ENCODE measurements around the gene UBE2B.
"Not testable (repeated sequence)": the region's sequence is repeated elsewhere in the genome, so short reads cannot be mapped to it uniquely, and the experiment has no call there.

The UBE2B gene

GRCh38 chr5:134370871-134371833 is at the start of gene UBE2B:
UBE2B (plus strand) TSS chr5:134371569; CDS start chr5:134371596, 27 bp downstream.
- DNase-seq (ENCODE audit: low read depth), result peak; percentile 100

DNA sequence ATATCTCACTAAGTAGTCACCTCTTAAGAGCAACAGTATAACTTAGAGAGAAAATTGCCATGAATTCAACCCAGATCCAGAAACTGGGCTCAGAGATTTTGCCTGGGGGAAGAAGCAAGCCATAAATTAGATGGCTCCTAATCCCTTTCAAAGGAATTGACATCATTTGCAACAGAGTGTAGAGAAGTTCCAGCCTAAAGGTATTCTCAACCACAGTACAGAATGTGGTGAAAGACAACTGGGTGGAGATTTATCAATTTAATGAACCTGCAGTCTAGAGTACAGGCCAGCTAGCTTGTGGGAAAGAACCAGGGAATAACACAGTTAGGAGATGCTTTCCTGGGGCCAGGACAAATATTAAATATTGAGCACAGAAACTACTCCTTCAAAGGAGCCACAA is 44.0 kb upstream of the UBE2B start:
- no peak for DNase-seq (ENCODE audit: low read depth)

DNA sequence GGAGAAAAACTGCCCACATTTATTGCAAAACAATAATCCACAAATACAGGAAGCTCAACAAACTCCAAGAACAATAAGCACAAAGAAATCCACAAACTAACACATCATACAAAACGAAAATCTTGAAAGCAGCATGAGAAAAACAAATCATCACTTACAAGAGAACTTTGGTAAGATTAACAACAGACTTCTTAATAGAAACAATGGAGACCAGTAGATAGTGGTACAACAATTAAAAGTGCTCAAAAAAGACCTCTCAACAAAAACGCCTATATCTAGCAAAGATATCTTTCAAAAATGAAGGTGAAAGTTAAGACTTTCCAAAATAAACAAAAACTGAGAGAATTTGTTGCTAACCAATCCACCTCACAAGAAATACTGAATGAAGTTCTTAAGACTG is 42.8 kb upstream of the UBE2B start:
- peak; percentile 11 for DNase-seq (ENCODE audit: low read depth)

- DNase-seq (ENCODE audit: low read depth), result not testable (repeated sequence)
Observed at GRCh38 chr5:134336833-134337232, 34.5 kb upstream of the UBE2B start.

- peak; percentile 9 for DNase-seq (ENCODE audit: low read depth)
Observed at GRCh38 chr5:134343500-134343899, 27.9 kb upstream of the UBE2B start.

DNA sequence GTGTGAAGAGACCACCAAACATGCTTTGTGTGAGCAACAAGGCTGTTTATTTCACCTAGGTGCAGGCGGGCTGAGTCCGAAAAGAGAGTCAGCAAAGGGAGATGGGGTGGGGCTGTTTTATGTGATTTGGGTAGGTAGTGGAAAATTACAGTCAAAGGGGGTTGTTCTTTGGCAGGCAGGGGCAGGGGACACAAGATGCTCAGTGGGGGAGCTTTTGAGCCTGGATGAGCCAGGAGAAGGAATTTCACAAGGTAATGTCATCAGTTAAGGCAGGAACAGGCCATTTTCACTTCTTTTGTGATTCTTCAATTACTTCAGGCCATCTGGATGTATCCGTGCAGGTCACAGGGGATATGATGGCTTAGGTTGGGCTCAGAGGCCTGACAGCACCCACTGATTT is 25.9 kb upstream of the UBE2B start:
- not testable (repeated sequence) for DNase-seq (ENCODE audit: low read depth)

DNA sequence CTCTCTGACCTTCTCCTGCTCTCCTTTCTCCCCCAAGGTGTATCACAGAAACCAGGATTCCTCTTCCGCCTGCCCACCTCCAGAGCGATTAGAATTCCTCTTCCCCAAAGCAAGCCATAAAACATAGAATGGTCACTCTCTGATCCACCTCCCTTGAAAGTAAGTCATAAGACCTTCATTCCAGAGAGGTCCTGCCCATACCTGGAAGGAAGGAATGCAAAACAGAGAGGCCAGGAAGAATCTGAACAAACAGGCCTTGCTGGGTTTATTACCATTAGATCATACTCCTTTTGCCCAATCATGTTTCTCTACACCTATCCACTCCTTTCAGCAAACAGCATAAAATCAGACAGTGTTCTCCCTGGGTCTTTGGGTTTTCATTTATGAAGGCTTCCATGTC is 25.4 kb upstream of the UBE2B start:
- DNase-seq (ENCODE audit: low read depth), result no peak

- DNase-seq (ENCODE audit: low read depth), result no peak
Observed at GRCh38 chr5:134349463-134349862, 21.9 kb upstream of the UBE2B start.

DNA sequence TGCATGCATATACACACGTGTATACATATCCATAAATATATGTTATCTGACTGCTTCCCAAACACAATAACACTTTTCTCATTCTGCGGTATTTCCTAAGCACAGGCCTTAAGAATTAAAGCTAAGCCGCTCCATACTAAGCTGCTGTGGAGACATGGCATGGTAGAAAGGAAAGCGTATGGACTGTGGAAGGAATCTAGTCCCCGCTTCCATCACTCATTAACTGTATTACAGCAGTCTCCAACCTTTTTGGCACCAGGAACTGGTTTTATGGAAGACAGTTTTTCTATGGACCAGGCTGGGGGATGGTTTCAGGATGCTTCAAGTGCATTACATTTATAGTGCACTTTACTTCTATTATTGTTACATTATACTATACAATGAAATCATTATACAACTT is 15.7 kb upstream of the UBE2B start:
- DNase-seq (ENCODE audit: low read depth), result no peak

DNA sequence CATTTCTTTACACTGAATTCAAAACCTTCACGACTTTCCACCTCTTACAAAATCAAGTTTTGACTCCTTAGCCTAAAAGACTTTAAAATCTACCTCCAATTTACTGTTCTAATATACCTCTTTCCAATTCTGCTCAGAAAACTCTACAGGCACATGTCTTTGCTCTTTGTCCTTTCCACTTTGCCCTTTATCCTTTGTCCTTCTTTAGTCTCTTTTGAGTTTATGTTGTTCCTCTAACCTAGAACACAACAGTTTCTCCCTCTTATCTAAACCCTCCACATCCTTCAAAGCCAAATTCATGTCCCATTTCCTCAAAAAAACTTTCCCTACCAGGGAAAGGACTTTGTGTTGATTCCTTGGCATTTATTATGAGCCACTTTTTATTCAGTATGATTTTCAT is 5.8 kb upstream of the UBE2B start:
- DNase-seq (ENCODE audit: low read depth), result no peak

GRCh38 chr5:134370311-134370870 is 978 bp upstream of the UBE2B start:
- DNase-seq (ENCODE audit: low read depth), result peak; percentile 42

DNA sequence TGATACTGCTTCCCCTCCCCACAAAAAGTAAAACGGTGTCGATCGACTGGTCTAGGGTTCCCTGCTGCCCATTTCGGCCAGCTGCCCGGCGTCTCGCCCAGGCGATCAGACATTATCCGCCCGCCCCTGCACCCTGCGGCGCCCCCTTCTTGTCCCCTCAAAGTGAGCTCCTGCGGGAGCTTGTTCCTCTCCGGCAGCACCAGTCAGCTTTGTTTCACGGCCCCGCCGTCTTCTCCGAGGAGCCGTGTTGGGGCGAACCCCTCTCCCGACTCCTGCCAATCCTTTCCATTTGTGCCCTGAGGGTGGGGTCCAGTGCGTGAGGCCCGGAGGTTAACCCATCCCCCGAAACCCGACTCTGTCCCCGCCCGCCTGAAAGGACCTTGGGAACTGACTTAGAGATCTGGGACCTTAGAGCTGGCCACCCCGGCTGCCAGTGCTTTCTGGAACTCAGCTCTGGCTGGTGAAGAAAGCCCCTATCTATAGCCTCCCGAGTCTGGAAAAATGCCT is 518 bp downstream of the UBE2B start:
- DNase-seq (ENCODE audit: low read depth), result peak; percentile 26

DNA sequence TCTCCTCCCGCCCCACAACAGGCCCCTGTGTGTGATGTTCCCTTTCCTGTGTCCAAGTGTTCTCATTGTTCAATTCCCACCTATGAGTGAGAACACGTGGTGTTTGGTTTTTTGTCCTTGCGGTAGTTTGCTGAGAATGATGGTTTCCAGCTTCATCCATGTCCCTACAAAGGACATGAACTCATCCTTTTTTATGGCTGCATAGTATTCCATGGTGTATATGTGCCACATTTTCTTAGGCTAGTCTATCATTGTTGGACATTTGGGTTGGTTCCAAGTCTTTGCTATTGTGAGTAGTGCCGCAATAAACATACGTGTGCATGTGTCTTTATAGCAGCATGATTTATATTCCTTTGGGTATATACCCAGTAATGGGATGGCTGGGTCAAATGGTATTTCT is 2.3 kb downstream of the UBE2B start:
- not testable (repeated sequence) for DNase-seq (ENCODE audit: low read depth)

GRCh38 chr5:134374232-134374631 is 2.9 kb downstream of the UBE2B start:
- DNase-seq (ENCODE audit: low read depth), result peak; percentile 9

DNA sequence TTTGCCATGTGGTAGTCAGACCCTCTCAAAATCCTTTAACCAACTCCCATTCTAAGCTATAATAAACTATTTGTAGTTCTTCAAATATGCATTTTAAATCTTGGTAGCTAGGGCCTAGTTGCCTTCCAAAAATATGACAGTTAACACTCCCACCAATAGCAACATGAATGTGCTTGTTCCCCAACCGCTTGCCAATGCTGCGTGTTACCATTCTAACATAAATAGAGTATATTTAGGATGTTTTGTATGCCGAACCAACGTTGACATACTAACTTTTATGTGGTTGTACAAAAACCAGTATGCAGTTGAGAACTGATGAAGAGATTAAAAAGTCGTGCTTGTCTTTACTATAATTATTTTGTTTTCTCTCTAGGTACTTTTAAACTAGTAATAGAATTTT is 9.0 kb downstream of the UBE2B start:
- DNase-seq (ENCODE audit: low read depth), result no peak

DNA sequence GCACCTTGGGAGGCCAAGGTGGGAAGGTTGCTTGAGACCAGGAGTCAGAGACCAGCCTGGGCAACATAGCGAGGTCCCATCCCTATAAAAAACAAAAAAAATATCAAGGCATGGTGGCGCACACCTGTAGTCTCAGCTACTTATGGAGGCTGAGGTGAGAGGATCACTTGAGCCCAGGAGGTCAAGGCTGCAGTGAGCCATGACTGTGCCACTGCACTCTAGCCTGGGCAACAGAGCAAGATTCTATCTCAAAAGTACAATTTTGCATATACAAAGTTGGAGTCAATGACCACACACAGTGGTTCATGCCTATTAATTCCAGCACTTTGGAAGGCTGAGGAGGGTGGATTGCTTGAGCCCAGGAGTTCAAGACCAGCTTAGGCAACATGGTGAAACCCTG is 10.8 kb downstream of the UBE2B start:
- DNase-seq (ENCODE audit: low read depth), result not testable (repeated sequence)

DNA sequence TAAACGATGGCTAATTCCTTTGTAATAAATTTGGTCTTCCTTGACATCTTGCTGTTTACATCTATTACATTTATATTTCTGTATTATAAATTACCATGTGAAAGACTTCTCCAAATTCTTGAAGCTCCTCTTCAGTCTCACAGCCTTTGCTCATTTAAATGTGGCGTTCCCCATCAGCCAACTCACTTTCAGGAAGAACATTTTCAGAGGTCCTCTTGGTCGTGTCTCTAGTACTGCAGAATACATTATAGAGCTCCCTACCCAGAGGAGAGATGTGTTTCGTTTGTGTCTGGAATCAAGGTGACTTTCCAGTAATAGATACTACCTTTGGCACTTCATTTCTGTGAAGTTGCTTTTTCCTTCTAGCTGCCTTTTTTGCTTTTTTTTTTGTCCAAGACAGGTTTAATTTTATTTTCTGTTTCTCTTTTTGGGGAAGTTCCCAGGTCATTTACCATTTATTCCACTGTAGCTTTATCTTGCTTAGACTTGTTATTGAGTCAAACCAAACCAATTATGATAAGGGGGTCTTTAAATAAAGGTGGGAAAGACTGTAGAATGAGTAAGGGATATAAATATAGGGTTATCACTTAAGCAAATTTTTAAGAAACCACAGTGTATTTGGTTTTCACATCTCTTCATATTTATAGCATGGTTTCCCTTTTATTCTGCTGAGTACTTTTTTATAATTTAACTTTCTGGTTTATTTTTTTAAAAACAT is 12.8 kb downstream of the UBE2B start:
- DNase-seq (ENCODE audit: low read depth), result no peak

DNA sequence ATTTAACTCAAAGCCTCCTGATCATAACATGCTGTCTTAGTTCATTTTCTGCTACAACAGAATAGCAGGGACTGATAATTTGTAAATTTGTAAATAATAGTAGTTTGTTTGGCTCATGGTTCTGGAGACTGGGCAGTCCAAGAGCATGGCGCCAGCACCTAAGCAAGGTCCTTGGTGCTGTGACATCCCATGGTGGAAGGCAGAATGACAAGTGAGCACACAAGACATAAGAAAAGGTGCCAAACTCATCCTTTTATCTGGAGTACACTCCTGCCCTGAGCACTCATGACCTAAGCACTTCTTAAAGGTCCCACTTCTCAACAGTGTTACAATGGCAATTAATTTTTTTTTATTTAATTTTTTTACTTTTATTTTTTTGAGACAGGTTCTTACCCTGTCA is 16.1 kb downstream of the UBE2B start:
- DNase-seq (ENCODE audit: low read depth), result no peak

- DNase-seq (ENCODE audit: low read depth), result no peak
Observed at GRCh38 chr5:134392301-134392700, 20.9 kb downstream of the UBE2B start.

DNA sequence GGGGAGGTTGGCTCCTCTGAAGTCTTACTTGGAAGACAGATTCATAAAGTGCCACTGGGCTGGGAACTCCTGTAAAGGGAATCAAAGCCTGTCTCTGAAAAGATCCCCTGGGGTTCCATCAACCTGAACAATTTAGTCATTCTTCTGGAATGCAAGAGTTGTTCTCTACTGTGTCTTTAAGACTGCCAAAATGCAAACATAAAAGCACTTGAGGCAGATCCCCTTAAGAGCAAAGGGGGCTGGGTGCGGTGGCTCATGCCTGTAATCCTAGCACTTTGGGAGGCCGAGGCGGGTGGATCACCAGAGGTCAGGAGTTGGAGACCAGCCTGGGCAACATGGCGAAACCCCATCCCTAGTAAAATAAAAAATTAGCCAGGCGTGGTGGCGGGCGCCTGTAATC is 23.6 kb downstream of the UBE2B start:
- no peak for DNase-seq (ENCODE audit: low read depth)

- DNase-seq (ENCODE audit: low read depth), result no peak
Observed at GRCh38 chr5:134396274-134396673, 24.9 kb downstream of the UBE2B start.

GRCh38 chr5:134397196-134397595 is 25.8 kb downstream of the UBE2B start:
- no peak for DNase-seq (ENCODE audit: low read depth)

All from amniotic epithelial cell (primary cell).